Measurements from ENCODE around the gene TNPO2. TPM values are rescaled to one million over a fixed set of nuclear protein-coding genes. Genes with fewer than 3 reads are reported as not detected.
"Not testable (repeated sequence)": the region's sequence is repeated elsewhere in the genome, so short reads cannot be mapped to it uniquely, and the experiment has no call there.

TNPO2 gene
- total RNA-seq, 2 donors from 2014 or later = 50.1 to 123 TPM

- no peak for TF ChIP-seq CTCF (IDR thresholded peaks at IDR 0.05)
- TF ChIP-seq POLR2A (IDR thresholded peaks at IDR 0.05) = no peak
- TF ChIP-seq POLR2AphosphoS5 (IDR thresholded peaks at IDR 0.05) = no peak
- Histone ChIP-seq H3K9me3 (no peaks in the 10 kb centered on the region), H3K4me1 (replicated peaks) (peaks cover 6% of the 10 kb centered on the region), H3K36me3 (peaks cover 0 to 6% of the 10 kb centered on the region in 2 donors), H3K27ac (no peak overlapping the region), H3K4me3 (no peak overlapping the region), H3K27me3 (replicated peaks; ENCODE audit: insufficient read depth) (no peaks in the 10 kb centered on the region)
- WGBS = 95% methylated on average over 2 of the region's 2 CpGs
- no peak for DNase-seq (ENCODE audit: low spot score)
- intact Hi-C loops (cut with DNase I) = loop anchor here (10.0 kb wide), 1 partner anchor 68 kb away; the partner anchor contains the start of gene JUNB
These were observed 3.2 kb upstream of the TNPO2 start for GRCh38 chr19:12726988-12727316.

- not testable (repeated sequence) for H3K9me3 ChIP-seq; H3K27ac ChIP-seq; H3K27me3 ChIP-seq (replicated peaks; ENCODE audit: insufficient read depth); H3K36me3 ChIP-seq; H3K4me1 ChIP-seq (replicated peaks); DNase-seq (ENCODE audit: low spot score); H3K4me3 ChIP-seq
- WGBS = 96% methylated on average over 10 of the region's 10 CpGs
- intact Hi-C loops (cut with DNase I) = loop anchor here (10.0 kb wide), 1 partner anchor 69 kb away; the partner anchor contains the start of gene JUNB
These were observed 1.9 kb upstream of the TNPO2 start for GRCh38 chr19:12725612-12726011.

GRCh38 chr19:12723381-12723640 is 421 bp downstream of the TNPO2 start:
- Histone ChIP-seq H3K27ac (peak overlapping the region; percentile 87 to 95), H3K27me3 (replicated peaks; ENCODE audit: insufficient read depth) (no peaks in the 10 kb centered on the region), H3K36me3 (peaks cover 0 to 6% of the 10 kb centered on the region in 2 donors), H3K4me1 (replicated peaks) (peaks cover 11% of the 10 kb centered on the region), H3K9me3 (no peaks in the 10 kb centered on the region), H3K4me3 (peak overlapping the region; percentile 75 to 83)
- TF ChIP-seq POLR2A (IDR thresholded peaks at IDR 0.05) (no peak), POLR2AphosphoS5 (IDR thresholded peaks at IDR 0.05) (no peak), CTCF (IDR thresholded peaks at IDR 0.05) (no peak)
- 1% methylated on average over 7 of the region's 7 CpGs for WGBS
- DNase-seq (ENCODE audit: low spot score) = no peak
- intact Hi-C loops (cut with DNase I) = loop anchor here (10.0 kb wide), 1 partner anchor 71 kb away; the partner anchor contains the start of gene JUNB

GRCh38 chr19:12722566-12723380 is 959 bp downstream of the TNPO2 start:
- peak; percentile 99 for DNase-seq (ENCODE audit: low spot score)
- Histone ChIP-seq H3K27ac (peak overlapping the region; percentile 87 to 95), H3K4me1 (replicated peaks) (peaks cover 11% of the 10 kb centered on the region), H3K9me3 (no peaks in the 10 kb centered on the region), H3K4me3 (peak overlapping the region; percentile 75 to 83), H3K27me3 (replicated peaks; ENCODE audit: insufficient read depth) (no peaks in the 10 kb centered on the region), H3K36me3 (peaks cover 0 to 6% of the 10 kb centered on the region in 2 donors)
- TF ChIP-seq POLR2A (IDR thresholded peaks at IDR 0.05) = no peak
- peak in 1 of 4 experiments; percentile 14 for TF ChIP-seq CTCF (IDR thresholded peaks at IDR 0.05)
- TF ChIP-seq POLR2AphosphoS5 (IDR thresholded peaks at IDR 0.05) = peak; percentile 95
- intact Hi-C loops (cut with DNase I) = loop anchor here (10.0 kb wide), 1 partner anchor 72 kb away; the partner anchor contains the start of gene JUNB
- under 1% methylated on average over 32 of the region's 32 CpGs for whole genome bisulfite sequencing

- peak; percentile 60 for DNase-seq (ENCODE audit: low spot score)
- WGBS = under 1% methylated on average over 41 of the region's 65 CpGs
- Histone ChIP-seq H3K27ac (peak overlapping the region; percentile 87 to 95), H3K36me3 (peaks cover 0 to 6% of the 10 kb centered on the region in 2 donors), H3K27me3 (replicated peaks; ENCODE audit: insufficient read depth) (no peaks in the 10 kb centered on the region), H3K4me3 (peak overlapping the region; percentile 75 to 83), H3K4me1 (replicated peaks) (peaks cover 11% of the 10 kb centered on the region), H3K9me3 (no peaks in the 10 kb centered on the region)
- intact Hi-C loops (cut with DNase I) = loop anchor here (10.0 kb wide), 1 partner anchor 73 kb away; the partner anchor contains the start of gene JUNB
- TF ChIP-seq POLR2AphosphoS5 (IDR thresholded peaks at IDR 0.05) (no peak), POLR2A (IDR thresholded peaks at IDR 0.05) (peak; percentile 4), CTCF (IDR thresholded peaks at IDR 0.05) (no peak)
These were observed 1.8 kb downstream of the TNPO2 start for GRCh38 chr19:12721656-12722565.
